ENCODE results near the gene WFDC1. TPM values are rescaled to one million over a fixed set of nuclear protein-coding genes. Genes with fewer than 3 reads are reported as not detected.

WFDC1 gene
- total and polyA plus RNA-seq, 2 donors (not counting 3 experiments of a cell fraction or from before 2014, with no cell fraction given): not detected

GRCh38 chr16:84360748-84361147 is 66.1 kb downstream of the WFDC1 start:
- Histone ChIP-seq H3K79me2 (ENCODE audit: control insufficient read depth, insufficient read depth, low read length) (no peaks in the 10 kb centered on the region), H3K4me2 (ENCODE audit: insufficient read depth, low read length) (no peak overlapping the region), H3K27me3 (ENCODE audit: control insufficient read depth in 2 of 2, insufficient read depth in 2 of 2, low read length in 2 of 2) (no peaks in the 10 kb centered on the region), H3K4me3 (replicated peaks in 1 of 3; ENCODE audit: insufficient read depth in 1 of 3, low read depth in 1 of 3, low read length in 3 of 3) (no peak overlapping the region), H3K27ac (ENCODE audit: insufficient read depth, low read depth, low read length) (no peak overlapping the region), H3K9ac (replicated peaks; ENCODE audit: extremely low read depth, insufficient read depth, low read length) (no peak overlapping the region), H4K20me1 (replicated peaks; ENCODE audit: control insufficient read depth, extremely low read depth, insufficient read depth, low read length) (no peaks in the 10 kb centered on the region), H2AFZ (ENCODE audit: low read depth, low read length) (no peak overlapping the region), H3K9me1 (replicated peaks; ENCODE audit: control insufficient read depth, extremely low read depth, insufficient read depth, low read length) (no peaks in the 10 kb centered on the region), H3K36me3 (ENCODE audit: control insufficient read depth in 2 of 2, extremely low read depth in 1 of 2, insufficient read depth in 2 of 2, low read length in 2 of 2) (no peaks in the 10 kb centered on the region), H3K4me1 (ENCODE audit: control insufficient read depth, extremely low read depth, insufficient read depth, low read length) (no peaks in the 10 kb centered on the region), H3K9me3 (replicated peaks; ENCODE audit: control insufficient read depth, insufficient read depth, low read length) (no peaks in the 10 kb centered on the region)
- TF ChIP-seq POLR2A (IDR thresholded peaks at IDR 0.05; ENCODE audit: low read depth, low read length) (no peak), POLR2AphosphoS5 (IDR thresholded peaks at IDR 0.05; ENCODE audit: insufficient read depth, low read depth, low read length) (no peak), EZH2 (IDR thresholded peaks at IDR 0.05; ENCODE audit: borderline replicate concordance, low read depth, low read length, severe bottlenecking) (no peak), CTCF (IDR thresholded peaks at IDR 0.05; ENCODE audit: extremely low read depth in 1 of 2, insufficient read depth in 1 of 2, low read depth in 1 of 2, low read length in 2 of 2) (no peak), MYC (IDR thresholded peaks at IDR 0.05; ENCODE audit: low read depth, low read length) (no peak), MAX (IDR thresholded peaks at IDR 0.05; ENCODE audit: insufficient read depth, insufficient read length) (no peak), JUN (IDR thresholded peaks at IDR 0.05; ENCODE audit: borderline replicate concordance, insufficient read depth, insufficient read length, low read depth) (no peak), GATA2 (IDR thresholded peaks at IDR 0.05; ENCODE audit: insufficient read depth, insufficient read length, low read depth, low read length) (no peak), FOS (IDR thresholded peaks at IDR 0.05; ENCODE audit: borderline replicate concordance, insufficient read depth, low read length) (no peak)
- DNase-seq (ENCODE audit: low read depth, low spot score) (no peak), FAIRE-seq (no peak)
- intact Hi-C loops (cut with micrococcal nuclease): no loop called here
- CTCF ChIA-PET: no interaction called here
- BruUV-seq (replicated peaks): no TSS peak
- POLR2A ChIA-PET: no interaction called here
- dilution Hi-C loops (cut with MboI; ENCODE audit: extremely low pct_ligation_motif_present, low sequenced_read_pairs): no loop called here
